PFSK-1 (cell line): ENCODE results near the gene C1orf56.

Source experiments
- POLR2AphosphoS5 ChIP-seq: IDR thresholded peaks from 2 replicates; pipeline ENCODE4 v1.6.1; 2012; ENCODE audit warnings: low read depth, mild to moderate bottlenecking, control low read depth, low read length, moderate library complexity
- TAF1 ChIP-seq: IDR thresholded peaks from 2 replicates; pipeline ENCODE4 v1.6.1; 2012; ENCODE audit warnings: low read length, control low read depth, borderline replicate concordance; ENCODE audit not compliant: insufficient read depth

- TF ChIP-seq TAF1 (no peak), POLR2AphosphoS5 (no peak)
These were observed 19.6 kb downstream of the C1orf56 start for GRCh38 chr1:151067185-151067584.
